ENCODE measurements around the gene TDRD5.
"Not testable (repeated sequence)": the region's sequence is repeated elsewhere in the genome, so short reads cannot be mapped to it uniquely, and the experiment has no call there.

Gene TDRD5

DNA sequence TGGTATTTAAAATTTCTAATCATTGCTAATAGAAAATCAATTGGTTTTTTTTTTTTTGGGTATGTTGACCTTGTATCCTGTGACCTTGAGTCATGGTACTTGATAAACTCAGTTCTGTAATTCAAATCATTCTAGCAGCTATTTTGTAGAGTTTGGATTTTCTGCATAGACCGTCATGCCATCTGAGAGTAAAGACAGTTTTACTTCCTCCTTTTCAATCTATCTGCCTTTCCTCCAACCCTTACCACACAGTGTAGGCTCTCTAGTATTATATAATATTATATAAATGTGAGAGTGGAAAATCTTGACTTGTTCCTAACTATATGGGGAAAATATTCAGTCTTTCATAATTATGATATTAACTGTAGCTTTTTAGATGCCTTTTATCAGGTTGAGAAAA is 7.0 kb downstream of the TDRD5 start:
- H3K4me3 ChIP-seq (ENCODE audit: low read length), result no peak overlapping the region
- DNase-seq (ENCODE audit: low read depth, low spot score), result no peak

DNA sequence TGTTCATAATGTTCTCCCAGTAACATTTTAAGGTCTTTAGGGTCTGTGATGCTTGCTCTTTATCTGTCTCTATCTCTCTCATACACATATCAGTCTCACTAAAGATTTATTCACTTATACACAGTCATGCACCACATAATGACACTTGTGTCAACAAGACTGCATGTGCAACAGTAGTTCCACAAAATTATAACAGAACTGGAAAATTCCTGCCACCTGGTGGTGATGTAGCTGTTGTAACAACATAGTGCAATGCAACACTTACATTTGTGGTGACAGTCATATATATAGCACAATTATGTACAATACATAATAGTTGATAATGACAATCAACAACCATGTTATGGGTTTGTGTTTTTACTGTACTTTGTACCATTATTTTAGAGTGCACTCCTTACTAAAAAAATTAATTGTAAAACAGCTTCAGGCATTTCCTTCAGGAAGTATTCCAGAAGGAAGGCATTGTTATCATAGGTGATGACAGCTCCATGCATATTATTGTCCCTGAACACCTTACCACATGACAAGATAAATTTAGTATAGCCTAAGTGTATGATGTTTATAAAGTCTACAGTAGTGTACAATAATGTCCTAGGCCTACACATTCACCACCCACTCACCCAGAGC is 8.1 kb downstream of the TDRD5 start:
- no peak overlapping the region for H3K4me3 ChIP-seq (ENCODE audit: low read length)
- DNase-seq (ENCODE audit: low read depth, low spot score), result peak; percentile 18

DNA sequence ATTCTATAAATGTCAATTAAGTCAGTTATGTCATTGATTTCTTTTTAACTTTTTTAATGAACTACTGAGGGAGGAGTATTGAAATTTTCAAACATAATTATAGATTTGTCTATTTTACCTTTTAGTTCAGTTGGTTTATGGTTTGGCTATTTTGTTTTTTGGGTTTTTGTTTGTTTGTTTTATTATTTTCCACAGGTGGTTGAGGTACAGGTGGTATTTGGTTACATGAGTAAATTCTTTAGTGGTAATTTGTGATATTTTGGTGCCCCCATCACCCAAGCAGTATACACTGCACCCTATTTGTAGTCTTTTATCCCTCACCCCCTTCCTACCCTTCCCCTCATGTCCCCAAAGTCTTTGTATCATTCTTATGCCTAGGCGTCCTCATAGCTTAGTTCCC is 9.5 kb downstream of the TDRD5 start:
- no peak for DNase-seq (ENCODE audit: low read depth, low spot score)
- no peak overlapping the region for H3K4me3 ChIP-seq (ENCODE audit: low read length)

DNA sequence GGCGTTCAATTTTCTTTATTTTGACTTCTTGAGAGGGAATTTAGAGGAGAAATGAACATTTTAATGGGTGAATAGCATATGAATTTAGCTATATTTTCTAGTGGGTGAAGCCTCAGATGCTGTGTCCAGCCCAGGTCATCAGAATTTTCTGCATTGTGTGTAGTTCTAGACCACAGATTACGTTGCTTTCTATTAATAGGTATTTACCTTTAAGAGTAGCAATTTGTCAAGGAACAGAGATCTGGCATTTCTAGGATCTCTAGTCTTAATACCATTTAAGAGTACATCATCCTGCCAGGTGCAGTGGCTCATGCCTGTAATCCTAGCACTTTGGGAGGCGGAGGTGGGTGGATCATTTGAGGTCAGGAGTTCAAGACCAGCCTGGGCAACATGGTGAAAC is 20.7 kb downstream of the TDRD5 start:
- DNase-seq (ENCODE audit: low read depth, low spot score), result no peak
- no peak overlapping the region for H3K4me3 ChIP-seq (ENCODE audit: low read length)

DNA sequence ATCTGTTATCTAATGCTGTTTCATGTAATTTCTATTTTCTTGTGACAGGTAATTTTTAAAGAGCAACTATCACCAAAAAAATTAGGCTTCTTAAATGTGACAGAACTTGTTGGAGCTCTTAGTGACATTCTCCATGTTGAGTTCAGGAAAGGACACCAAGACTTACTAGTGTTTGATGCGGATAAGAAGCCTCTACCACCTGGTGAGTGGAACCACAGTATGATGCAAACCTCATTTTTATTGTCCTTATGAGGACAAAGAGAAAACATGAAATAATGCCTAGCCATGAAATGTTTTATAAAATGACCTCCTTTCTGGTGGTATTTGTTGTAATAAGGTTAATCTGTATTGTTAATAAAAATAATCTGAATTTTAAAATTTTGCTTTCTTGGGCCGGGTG is 39.1 kb downstream of the TDRD5 start:
- DNase-seq (ENCODE audit: low read depth, low spot score), result no peak
- no peak overlapping the region for H3K4me3 ChIP-seq (ENCODE audit: low read length)

DNA sequence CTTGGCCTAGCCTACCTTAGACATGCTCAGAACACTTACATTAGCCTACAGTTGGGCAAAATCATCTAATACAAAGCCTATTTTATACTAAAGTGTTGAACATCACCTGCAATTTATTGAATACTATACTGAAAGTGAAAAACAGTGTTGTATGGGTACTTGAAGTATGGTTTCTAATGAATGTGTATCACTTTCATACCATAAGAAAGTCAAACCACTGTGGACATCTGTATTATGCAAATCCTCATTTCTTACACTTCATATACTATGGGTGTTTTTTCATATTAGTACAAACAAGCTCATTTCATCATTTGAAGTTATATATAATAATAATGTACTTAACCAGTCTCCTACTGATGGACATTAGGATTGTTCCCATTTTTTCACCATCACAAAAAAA is 41.2 kb downstream of the TDRD5 start:
- DNase-seq (ENCODE audit: low read depth, low spot score), result no peak
- no peak overlapping the region for H3K4me3 ChIP-seq (ENCODE audit: low read length)

DNA sequence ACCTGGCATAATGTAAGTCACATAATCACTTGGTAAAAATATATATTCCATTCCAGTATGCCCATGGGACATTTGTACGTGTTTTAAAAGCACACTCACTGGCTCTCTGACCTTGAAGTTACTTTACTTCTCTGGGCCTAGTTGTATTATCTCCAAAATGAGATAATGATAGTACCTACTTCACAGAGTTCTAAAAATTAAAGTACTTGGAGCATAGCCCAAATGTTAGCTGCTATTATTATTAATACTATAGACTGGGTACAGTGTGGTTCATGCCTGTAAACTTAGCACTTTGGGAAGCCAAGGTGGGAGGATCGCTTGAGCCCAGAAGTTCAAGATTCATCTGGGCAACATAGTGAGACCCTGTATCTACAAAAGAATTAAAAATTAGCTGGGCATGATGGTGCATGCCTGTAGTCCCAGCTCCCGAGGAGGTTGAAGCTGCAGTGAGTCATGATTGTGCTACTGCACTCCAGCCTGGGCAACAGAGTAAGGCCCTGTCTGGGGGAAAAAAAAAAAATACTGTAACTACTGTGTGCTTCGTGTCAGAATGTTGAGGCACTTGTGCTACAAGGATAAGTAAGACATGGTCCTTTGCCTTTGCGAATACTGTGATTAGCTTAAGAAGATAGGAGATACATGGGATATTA is 45.7 kb downstream of the TDRD5 start:
- DNase-seq (ENCODE audit: low read depth, low spot score), result no peak

DNA sequence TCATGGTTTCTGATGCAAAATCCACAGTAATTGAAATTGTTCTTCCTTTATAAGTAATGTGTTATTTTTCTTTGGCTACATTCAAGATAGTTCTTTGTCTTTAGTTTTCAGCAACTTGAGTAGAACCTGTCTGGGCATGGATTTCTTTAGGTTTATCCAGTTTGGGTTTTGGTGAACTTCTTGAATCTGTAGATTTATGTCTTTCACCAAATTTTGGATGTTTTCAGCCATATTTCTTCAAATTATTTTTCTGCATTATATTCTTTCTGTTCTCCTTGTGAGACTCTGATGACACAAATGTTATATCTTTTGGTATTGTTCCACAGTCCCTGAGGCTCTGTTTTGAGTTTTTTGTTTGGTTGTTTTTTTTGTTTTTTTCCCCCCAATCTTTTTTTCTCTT is 69.4 kb downstream of the TDRD5 start:
- no peak for DNase-seq (ENCODE audit: low read depth, low spot score)

More for the DNA sequence above, 45.7 kb downstream of the TDRD5 start:
- H3K4me3 ChIP-seq (ENCODE audit: low read length), result no peak overlapping the region

DNA sequence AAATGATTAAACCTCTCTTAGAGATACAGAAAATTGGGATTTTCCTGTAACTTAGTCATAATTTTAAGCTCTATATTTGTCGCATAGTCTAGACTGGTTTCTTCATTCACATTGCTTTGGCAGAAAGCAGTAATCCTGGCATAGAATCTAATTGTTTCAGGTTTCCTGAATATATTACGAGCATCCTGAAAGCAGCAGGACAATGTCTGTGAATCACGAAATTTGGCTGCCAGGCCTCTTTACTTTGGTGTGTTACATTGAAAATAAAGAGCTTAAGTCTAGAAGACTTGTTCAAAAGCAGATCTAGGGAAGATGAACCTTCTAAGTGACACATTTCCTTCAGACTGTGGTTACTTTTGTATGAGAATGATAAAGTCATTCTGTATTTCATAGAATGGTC is 72.2 kb downstream of the TDRD5 start:
- DNase-seq (ENCODE audit: low read depth, low spot score), result no peak
- H3K4me3 ChIP-seq (ENCODE audit: low read length), result no peak overlapping the region

More for the DNA sequence above, 69.4 kb downstream of the TDRD5 start:
- H3K4me3 ChIP-seq (ENCODE audit: low read length), result no peak overlapping the region

DNA sequence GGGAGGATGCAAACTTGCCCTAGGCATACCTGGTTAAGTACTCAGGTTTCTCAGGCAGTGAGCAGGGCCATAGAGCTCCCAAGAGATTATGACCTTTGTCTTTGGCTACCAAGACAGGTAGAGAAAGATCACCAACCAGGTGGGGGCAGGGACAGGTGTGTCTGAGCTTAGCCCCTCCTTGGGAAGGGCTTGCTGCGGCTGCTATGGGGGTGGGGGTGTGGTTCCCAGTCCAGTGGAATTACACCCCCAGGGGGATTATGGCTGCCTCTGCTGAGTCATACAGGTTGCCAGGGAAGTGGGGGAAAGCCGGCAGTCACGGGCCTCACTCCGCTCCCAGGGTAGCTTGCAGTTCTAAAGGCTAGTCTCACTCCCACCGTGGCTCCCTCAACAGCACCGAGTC is 86.2 kb downstream of the TDRD5 start:
- DNase-seq (ENCODE audit: low read depth, low spot score), result no peak
- H3K4me3 ChIP-seq (ENCODE audit: low read length), result no peak overlapping the region

DNA sequence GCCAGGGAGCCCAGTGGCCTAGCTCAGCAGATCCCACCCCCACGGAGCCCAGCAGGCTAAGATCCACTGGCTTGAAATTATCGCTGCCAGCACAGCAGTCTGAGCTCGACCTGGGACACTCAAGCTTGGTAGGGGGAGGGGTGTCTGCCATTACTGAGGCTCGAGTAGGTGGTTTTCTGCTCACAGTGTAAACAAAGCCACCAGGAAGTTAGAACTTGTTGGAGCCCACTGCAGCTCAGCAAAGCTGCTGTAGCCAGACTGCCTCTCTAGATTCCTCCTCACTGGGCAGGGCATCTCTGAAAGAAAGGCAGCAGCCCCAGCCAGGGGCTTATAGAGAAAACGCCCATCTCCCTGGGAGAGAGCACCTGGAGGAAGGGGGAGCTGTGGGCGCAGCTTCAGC is 102.9 kb downstream of the TDRD5 start:
- not testable (repeated sequence) for DNase-seq (ENCODE audit: low read depth, low spot score); H3K4me3 ChIP-seq (ENCODE audit: low read length)

DNA sequence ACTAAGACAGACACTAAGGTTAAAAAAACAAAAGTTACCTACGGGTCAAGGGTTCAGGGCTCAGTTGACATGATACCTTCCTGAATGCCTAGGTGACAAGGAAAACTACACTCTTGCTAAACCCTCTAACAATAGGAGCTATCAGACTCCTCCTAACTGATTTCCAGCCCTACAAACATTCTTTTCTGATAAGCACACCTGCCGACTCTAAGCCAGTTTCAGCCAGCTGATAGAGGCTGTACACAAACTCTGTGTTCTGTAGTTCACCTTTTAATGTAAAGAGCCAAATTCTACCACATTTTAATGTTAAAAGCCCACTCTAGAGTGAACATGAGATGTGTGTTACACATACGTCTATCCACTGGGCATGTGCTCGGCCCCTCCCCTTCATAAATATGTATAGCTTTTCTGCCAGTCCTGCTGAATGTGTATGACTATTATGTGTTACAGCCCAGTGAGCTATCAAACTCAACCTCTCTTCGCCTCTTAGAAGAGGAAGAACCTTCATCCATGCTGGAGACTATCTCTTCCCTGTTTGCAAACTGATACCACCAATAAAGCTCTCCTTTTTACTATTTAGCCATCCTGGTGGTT is 111.4 kb downstream of the TDRD5 start:
- H3K4me3 ChIP-seq (ENCODE audit: low read length), result no peak overlapping the region
- no peak for DNase-seq (ENCODE audit: low read depth, low spot score)

DNA sequence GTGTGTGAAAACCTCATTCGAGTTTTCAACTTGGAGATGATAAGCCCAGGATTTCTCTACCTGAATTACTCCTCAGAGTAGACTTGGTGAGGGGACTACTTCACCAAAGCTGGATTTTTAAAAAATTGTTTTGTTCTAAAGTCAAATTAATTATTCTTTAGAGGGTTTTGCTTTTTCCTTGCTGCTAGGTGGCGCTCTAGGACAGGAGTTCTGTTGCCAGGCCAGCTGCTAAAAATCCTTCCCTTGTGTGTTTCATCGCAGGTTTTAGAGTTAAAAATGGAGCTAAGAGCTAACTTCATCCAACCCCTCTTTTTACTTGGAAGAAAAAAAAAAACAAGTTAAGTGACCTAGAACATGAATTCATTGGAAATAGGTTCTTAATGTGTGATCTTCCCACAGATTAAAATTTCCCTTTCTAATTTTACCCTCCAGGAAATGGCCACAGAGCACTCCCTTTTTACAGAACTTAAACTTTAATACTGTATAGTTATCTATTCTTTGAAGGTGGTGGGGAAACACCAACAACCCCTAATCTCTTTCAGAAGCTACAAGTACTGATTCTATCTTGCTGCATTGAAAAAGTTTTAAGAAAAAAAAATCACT is 114.8 kb downstream of the TDRD5 start:
- DNase-seq (ENCODE audit: low read depth, low spot score), result peak; percentile 50
- no peak overlapping the region for H3K4me3 ChIP-seq (ENCODE audit: low read length)

DNA sequence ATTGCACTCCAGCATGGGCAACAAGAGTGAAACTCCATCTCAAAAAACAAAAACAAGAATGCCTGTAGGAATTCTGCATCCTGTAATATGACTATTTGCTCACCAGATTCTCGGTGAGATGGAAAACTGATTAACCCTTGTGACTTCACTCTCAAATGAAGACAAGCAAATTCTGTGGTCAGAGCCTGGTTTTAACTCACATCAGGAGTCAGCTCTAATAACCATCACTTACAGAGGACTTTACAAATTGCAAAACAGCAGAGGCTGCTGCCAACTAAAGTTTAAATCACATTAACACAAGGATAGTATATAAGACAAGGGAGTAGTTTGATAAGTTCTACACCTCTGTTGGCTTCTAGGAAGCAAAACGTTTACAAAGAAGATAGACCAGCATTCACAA is 115.8 kb downstream of the TDRD5 start:
- no peak for DNase-seq (ENCODE audit: low read depth, low spot score)
- no peak overlapping the region for H3K4me3 ChIP-seq (ENCODE audit: low read length)

DNA sequence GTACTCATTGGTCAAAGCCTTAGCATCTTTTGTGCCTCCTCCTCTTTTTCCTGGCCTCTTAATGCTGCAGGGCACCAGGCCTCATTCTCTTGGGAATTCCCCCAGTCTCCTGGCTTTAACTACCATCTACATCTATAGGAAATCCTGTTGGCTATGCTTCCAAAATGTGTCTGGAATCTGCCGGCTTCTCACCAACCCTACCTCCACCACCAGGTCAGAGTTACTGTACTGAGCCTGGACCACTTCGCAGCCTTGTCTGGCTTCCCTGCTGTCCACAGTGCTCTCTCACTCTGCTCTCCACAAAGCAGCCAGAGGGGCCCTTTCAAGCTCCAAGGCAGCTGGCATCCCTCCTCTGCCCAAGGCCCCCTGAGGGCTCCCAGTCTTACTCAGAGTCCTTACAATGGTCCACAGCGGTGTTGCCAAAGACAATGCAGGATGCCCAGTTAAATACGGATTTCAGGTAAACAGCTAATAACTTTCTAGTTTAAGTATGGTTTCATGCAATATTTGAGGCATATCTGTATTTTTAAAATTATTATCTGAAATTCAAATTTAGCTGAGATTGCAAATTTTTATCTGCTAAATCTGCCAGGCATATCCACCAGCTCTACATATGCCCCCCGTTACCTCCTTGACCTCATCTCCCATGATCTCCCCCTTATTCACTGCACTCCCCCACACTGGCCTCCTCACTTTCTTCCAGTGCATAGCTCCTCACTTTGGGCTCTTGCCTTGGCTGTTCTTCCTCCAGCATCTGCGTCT is 117.0 kb downstream of the TDRD5 start:
- DNase-seq (ENCODE audit: low read depth, low spot score), result no peak
- H3K4me3 ChIP-seq (ENCODE audit: low read length), result no peak overlapping the region

DNA sequence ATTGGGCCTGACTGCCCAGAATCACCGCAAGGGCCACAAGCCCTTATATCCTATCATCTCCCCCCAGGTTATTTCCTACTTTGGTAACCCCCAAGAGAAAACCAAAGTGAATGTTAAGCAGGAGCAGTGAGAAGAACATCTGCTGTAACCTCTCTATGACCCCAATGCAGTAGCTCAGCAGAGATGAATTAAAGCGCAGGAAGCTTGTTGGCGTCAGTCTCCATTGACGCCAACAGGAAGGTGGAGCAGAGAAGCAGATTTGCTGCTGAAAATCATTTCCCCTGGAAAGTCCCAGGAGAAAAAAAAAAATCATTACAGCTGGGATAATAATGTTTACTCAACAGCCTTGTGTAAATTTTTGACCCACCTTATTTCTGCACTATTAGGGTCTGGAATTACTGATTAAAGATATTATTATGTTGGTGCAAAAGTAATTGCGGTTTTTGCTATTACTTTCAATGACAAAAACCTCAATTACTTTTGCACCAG is 118.3 kb downstream of the TDRD5 start:
- peak; percentile 42 for DNase-seq (ENCODE audit: low read depth, low spot score)
- H3K4me3 ChIP-seq (ENCODE audit: low read length), result no peak overlapping the region

DNA sequence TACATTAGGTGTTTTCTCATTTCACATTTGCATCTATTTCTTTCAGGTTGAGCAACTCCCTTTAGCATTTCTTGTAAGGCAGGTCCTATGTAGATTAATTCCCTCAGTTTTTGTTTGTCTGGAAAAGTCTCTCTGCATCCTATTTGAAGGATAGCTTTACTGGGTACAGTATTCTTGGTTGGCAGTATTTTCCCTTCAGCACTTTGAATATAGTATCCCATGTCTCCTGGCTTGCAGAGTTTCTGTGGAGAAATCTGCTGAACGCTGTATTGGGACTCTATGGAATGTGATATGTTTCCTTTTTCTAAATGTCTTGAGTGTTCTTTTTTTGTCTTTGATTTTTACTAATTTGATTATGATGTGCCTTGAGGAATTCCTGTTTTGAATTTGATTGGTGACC is 122.5 kb downstream of the TDRD5 start:
- no peak overlapping the region for H3K4me3 ChIP-seq (ENCODE audit: low read length)
- no peak for DNase-seq (ENCODE audit: low read depth, low spot score)

DNA sequence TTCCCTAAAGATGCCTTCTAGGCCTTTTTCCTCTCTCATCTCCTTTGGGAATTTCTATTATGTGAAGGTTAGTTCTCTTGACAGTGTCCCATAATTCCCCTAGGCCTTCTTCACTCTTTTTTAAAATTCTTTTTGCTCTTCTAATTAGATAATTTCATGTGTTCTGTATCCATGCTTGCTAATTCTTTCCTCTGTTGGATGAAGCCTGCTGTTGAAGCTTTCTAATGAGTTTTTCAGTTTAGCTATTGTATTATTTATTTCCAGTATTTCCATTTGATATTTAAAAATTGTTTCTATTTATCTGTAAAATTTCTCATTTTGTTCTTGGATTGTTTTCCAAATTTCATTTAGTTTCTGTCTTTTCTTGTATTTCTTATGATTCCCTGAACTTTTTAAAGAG is 123.0 kb downstream of the TDRD5 start:
- DNase-seq (ENCODE audit: low read depth, low spot score), result no peak
- H3K4me3 ChIP-seq (ENCODE audit: low read length), result no peak overlapping the region

DNA sequence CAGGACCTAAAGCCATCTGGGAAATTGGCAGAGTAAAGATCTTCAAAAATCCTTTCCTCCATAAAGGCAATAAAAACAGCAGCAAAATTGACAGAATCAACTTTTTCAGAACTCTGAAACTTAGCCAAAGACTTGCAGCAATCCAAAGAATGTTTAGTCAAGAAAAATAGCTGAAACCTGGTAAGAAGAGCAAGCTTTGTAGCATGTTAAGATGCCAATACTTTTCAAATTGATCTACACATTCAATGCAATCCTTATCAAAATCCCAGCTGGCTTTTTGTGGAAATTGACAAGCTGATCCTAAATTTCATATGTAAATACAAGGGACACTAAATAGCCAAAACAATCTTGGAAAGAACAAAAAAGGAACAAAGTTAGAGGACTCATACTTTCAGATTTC is 127.6 kb downstream of the TDRD5 start:
- no peak overlapping the region for H3K4me3 ChIP-seq (ENCODE audit: low read length)
- no peak for DNase-seq (ENCODE audit: low read depth, low spot score)

DNA sequence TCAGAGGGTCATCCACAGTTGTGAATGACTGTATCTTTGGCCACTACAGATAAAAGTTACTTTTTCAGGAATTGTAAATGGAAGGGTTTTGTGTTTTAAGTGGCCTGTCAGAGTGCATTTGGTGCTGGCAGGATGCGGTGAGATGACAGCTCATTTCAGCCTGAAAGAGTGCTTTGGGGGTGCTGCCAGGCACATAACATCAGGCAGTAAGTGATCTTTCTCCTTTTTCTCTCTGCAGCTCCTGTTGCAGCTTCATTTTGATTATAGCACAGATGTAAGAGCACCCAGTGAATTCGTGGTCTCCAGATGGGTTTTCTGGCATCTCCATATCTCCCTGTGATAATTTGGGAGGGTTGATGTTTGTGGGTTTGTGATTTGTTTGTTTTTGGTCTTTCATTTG is 136.6 kb downstream of the TDRD5 start:
- no peak for DNase-seq (ENCODE audit: low read depth, low spot score)
- H3K4me3 ChIP-seq (ENCODE audit: low read length), result no peak overlapping the region

Data from Jurkat, Clone E6-1 (cell line).